Thyroid gland (tissue), 4 donors: ENCODE results near the gene CYSTM1.

Source experiments
- CTCF ChIP-seq, 6 experiments: fragments of 200-600 bp in 3 of 6; fragments of 450-650 bp in 3 of 6; sonication (generic) in 3 of 6; IDR thresholded peaks; one replicate each; pipeline ENCODE4 v1.5.1; 2016 to 2019; ENCODE audit warnings: antibody characterized with exemption in 6 of 6, mild to moderate bottlenecking in 2 of 6, inconsistent platforms in 1 of 6, moderate library complexity in 1 of 6
- POLR2A ChIP-seq, 2 donors: fragments of 450-650 bp; IDR thresholded peaks; one replicate each; pipeline ENCODE4 v1.6.1; 2017; ENCODE audit warnings: antibody characterized with exemption in 2 of 2, mild to moderate bottlenecking in 2 of 2, moderate library complexity in 1 of 2

GRCh38 chr5:140162781-140163180, 12.2 kb upstream of the CYSTM1 start:
- no peak for TF ChIP-seq CTCF (IDR thresholded peaks at IDR 0.05)
- TF ChIP-seq POLR2A (IDR thresholded peaks at IDR 0.05) = no peak
